Panc1 (cell line): ENCODE measurements around the gene GRIN2C. TPM values are rescaled to one million over a fixed set of nuclear protein-coding genes. Genes with fewer than 3 reads are reported as not detected.
A peak's percentile ranks its signal among the peaks of the same experiment; 100 is the strongest.

Experiments
- ATAC-seq: fragments of 200-7000 bp; cut with Tn5 transposase; 2 replicates; pipeline ENCODE4 v1.9.1; 2020; ENCODE audit warnings: mild to moderate bottlenecking, moderate library complexity
- BruUV-seq: library from RNA; stranded (reverse); fragments of 400-500 nt; replicated peaks from 2 replicates; lab custom pipeline; 2021; lab: Mats Ljungman, UMichigan
- CTCF ChIA-PET: fragments of 300-600 bp; sonication (Branson Sonifier 250); formaldehyde crosslinking; loops from one replicate; lab custom pipeline; 2022; ENCODE audit warnings: antibody characterized with exemption; lab: Charles Lee
- POLR2A ChIA-PET: fragments of 300-600 bp; sonication (Branson Sonifier 250); formaldehyde crosslinking; loops from one replicate; lab custom pipeline; 2022; ENCODE audit warnings: antibody characterized with exemption; lab: Charles Lee
- DNase-seq: peaks from one replicate; pipeline ENCODE4 v3.0.0-alpha.2; 2010; ENCODE audit warnings: low read depth, low spot score
- H3K27ac ChIP-seq: 2 replicates; pipeline ENCODE4 v1.5.1; 2011; ENCODE audit warnings: mild to moderate bottlenecking, low read length, inconsistent platforms
- H3K27me3 ChIP-seq: fragments of 200-500 bp; sonication (Bioruptor generic); 2 replicates; pipeline ENCODE4 v1.6.0; 2014; ENCODE audit warnings: low read length, inconsistent platforms; ENCODE audit not compliant: control insufficient read depth, insufficient read depth
- H3K36me3 ChIP-seq: fragments of 200-500 bp; sonication (Bioruptor generic); 2 replicates; pipeline ENCODE4 v1.5.1; 2014; ENCODE audit warnings: inconsistent platforms, mild to moderate bottlenecking, low read length, moderate library complexity; ENCODE audit not compliant: control insufficient read depth, insufficient read depth
- H3K4me1 ChIP-seq: 2 replicates; pipeline ENCODE4 v1.5.1; 2011; ENCODE audit warnings: inconsistent platforms, mild to moderate bottlenecking, low read length, moderate library complexity; ENCODE audit not compliant: control insufficient read depth, insufficient read depth
- H3K4me3 ChIP-seq, 2 experiments: 2 replicates each; pipeline ENCODE4 v1.5.1; 2011 to 2012; ENCODE audit warnings: low read depth in 2 of 2, low read length in 2 of 2, mild to moderate bottlenecking in 2 of 2, inconsistent platforms in 1 of 2, moderate library complexity in 1 of 2
- H3K9me3 ChIP-seq: fragments of 200-500 bp; sonication (Bioruptor generic); 2 replicates; pipeline ENCODE4 v1.5.1; 2014; ENCODE audit warnings: low read depth, mild to moderate bottlenecking, inconsistent platforms, low read length, moderate library complexity; ENCODE audit not compliant: control insufficient read depth, insufficient read depth
- CTCF ChIP-seq: fragments of 450-650 bp; IDR thresholded peaks from 2 replicates; pipeline ENCODE4 v1.5.1; 2017; ENCODE audit warnings: mild to moderate bottlenecking
- POLR2AphosphoS5 ChIP-seq: IDR thresholded peaks from 2 replicates; pipeline ENCODE4 v1.6.1; 2012; ENCODE audit warnings: mild to moderate bottlenecking, low read depth, low read length, moderate library complexity
- REST ChIP-seq, 2 experiments: IDR thresholded peaks; 2 replicates each; pipeline ENCODE4 v1.6.1; 2011 to 2012; ENCODE audit warnings: low read depth in 2 of 2, control low read depth in 1 of 2, low read length in 1 of 2, mild to moderate bottlenecking in 1 of 2, moderate library complexity in 1 of 2; ENCODE audit not compliant: insufficient read depth in 1 of 2
- SIN3A ChIP-seq: IDR thresholded peaks from 2 replicates; pipeline ENCODE4 v1.6.1; 2012; ENCODE audit warnings: low read depth, mild to moderate bottlenecking, low read length, moderate library complexity, borderline replicate concordance; ENCODE audit not compliant: insufficient read depth
- TCF7L2 ChIP-seq: IDR thresholded peaks from 2 replicates; pipeline ENCODE4 v1.6.1; 2011; ENCODE audit warnings: mild to moderate bottlenecking, low read depth, low read length, inconsistent platforms
- in situ Hi-C: cut with HindIII; loops from 2 replicates; pipeline ENCODE4 v1.10.0; 2016; ENCODE audit warnings: low sequenced_read_pairs, low pct_unique_long_range_greater_than_20kb
- intact Hi-C: fragments of 100-400 bp; cut with micrococcal nuclease; formaldehyde crosslinking; loops from one replicate; pipeline ENCODE4 v1.10.0; 2022; ENCODE audit not compliant: unreplicated experiment
- total RNA-seq: library from RNA; stranded (reverse); gene quantifications from one replicate; pipeline ENCODE4 v1.2.1, GENCODE V29; 2021; ENCODE audit not compliant: unreplicated experiment

The GRIN2C gene
- total RNA-seq, 1 experiment from 2014 or later, result 0.10 TPM

- H3K4me3 ChIP-seq, result no peak overlapping the region
- TF ChIP-seq REST (IDR thresholded peaks at IDR 0.05; ENCODE audit: insufficient read depth in 1 of 2, low read depth in 2 of 2, low read length in 1 of 2), result no peak
- TF ChIP-seq TCF7L2, result no peak
- TF ChIP-seq SIN3A, result no peak
- no peak for TF ChIP-seq POLR2AphosphoS5
- TF ChIP-seq CTCF, result no peak
- no TSS peak for BruUV-seq
- DNase-seq, result no peak
- ATAC-seq, result no peak
- ChIA-PET CTCF (no interaction called here), POLR2A (no interaction called here)
- intact Hi-C loops, result no loop called here
- no peaks in the 10 kb centered on the region for H3K4me1 ChIP-seq
- no peaks in the 10 kb centered on the region for H3K36me3 ChIP-seq
- H3K27ac ChIP-seq, result no peak overlapping the region
- in situ Hi-C loops, result no loop called here
- H3K27me3 ChIP-seq, result no peaks in the 10 kb centered on the region
- no peaks in the 10 kb centered on the region for H3K9me3 ChIP-seq
These were observed 43.3 kb upstream of the GRIN2C start for GRCh38 chr17:74903034-74903433.

GRCh38 chr17:74901353-74902135 lies 41.9 kb upstream of the GRIN2C start:
- no TSS peak for BruUV-seq
- no peaks in the 10 kb centered on the region for H3K36me3 ChIP-seq
- H3K4me3 ChIP-seq, result no peak overlapping the region
- in situ Hi-C loops, result no loop called here
- H3K27ac ChIP-seq, result no peak overlapping the region
- H3K9me3 ChIP-seq, result no peaks in the 10 kb centered on the region
- ATAC-seq (peak; percentile 39; the same call in 1 of the 2 replicates), DNase-seq (no peak)
- intact Hi-C loops, result no loop called here
- ChIA-PET CTCF (interaction anchor here (0.6 kb wide), 1 partner anchor 36 kb away, joined by 5 read pairs; no protein-coding TSS in a partner anchor), POLR2A (interaction anchor here (0.6 kb wide), 2 partner anchors 32 to 119 kb away, joined by 3 to 9 read pairs; no protein-coding TSS in a partner anchor)
- no peaks in the 10 kb centered on the region for H3K27me3 ChIP-seq
- no peak for TF ChIP-seq TCF7L2
- no peak for TF ChIP-seq REST (IDR thresholded peaks at IDR 0.05; ENCODE audit: insufficient read depth in 1 of 2, low read depth in 2 of 2, low read length in 1 of 2)
- TF ChIP-seq POLR2AphosphoS5, result no peak
- TF ChIP-seq SIN3A, result no peak
- no peak for TF ChIP-seq CTCF
- H3K4me1 ChIP-seq, result no peaks in the 10 kb centered on the region
